Measurements from ENCODE around the gene BTD.

Gene BTD

GRCh38 chr3:15673536-15673935 lies 72.0 kb downstream of the BTD start:
- no peak for DNase-seq

GRCh38 chr3:15676259-15676658 lies 74.7 kb downstream of the BTD start:
- DNase-seq: no peak

- DNase-seq: no peak
These were observed 77.8 kb downstream of the BTD start for GRCh38 chr3:15679306-15679705.

DNA sequence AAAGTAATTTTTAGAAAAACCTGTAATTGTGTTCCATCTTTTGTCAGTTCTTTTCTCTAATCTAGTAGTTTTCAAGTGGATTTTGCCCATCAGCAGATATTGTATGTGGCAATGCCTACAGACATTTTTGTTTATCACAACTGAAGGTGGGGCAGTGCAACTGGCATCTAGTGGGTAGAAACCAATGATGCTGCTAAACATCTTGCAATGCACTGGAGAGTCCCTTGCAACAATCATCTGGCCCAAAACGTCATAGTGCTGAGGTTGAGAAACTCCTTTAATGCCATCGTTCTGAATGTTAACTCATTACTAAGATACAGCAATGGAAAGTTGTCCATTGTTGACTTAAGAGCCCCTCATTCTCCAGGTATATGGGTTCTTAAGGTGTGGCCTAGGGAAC lies 80.1 kb downstream of the BTD start:
- DNase-seq: no peak

GRCh38 chr3:15682561-15683185 lies 81.1 kb downstream of the BTD start:
- DNase-seq: no peak

DNA sequence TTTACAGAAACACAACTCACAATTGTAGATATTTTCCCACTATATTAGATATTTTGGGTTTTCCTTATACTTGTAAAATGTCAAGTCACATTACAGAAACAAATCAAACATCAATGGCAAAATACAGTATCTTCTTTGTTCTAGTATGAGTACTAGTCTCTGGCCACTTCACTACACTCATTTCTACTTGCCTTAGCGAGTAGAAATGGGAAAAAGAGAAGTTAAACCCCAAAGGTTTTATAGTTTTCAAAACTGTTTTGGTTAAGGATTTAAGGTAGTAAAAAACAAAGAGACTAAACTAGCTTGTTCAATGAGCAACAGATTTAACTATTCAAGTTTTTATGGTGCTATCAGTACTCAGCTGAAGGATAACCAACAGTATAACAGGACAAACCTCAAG lies 81.7 kb downstream of the BTD start:
- no peak for DNase-seq

GRCh38 chr3:15685927-15686326 lies 84.4 kb downstream of the BTD start:
- DNase-seq: no peak

DNA sequence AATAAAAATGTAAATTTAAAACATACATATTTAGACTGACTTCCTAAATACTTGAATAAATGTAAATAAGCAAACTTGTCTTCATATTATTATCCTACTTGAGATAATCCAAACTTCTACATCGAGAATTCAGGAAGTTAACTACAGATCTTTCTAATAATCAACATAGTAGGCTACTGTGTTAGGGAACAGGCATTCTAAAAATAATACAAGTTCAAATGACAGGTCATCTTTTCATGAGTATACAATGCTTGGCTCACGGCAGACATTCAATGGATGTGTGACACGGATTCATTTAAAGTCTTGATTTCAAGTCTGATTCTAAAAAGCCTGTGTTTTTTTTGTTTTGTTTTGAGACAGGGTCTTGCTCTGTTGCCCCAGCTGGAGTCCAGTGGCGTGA lies 88.7 kb downstream of the BTD start:
- DNase-seq: no peak

DNA sequence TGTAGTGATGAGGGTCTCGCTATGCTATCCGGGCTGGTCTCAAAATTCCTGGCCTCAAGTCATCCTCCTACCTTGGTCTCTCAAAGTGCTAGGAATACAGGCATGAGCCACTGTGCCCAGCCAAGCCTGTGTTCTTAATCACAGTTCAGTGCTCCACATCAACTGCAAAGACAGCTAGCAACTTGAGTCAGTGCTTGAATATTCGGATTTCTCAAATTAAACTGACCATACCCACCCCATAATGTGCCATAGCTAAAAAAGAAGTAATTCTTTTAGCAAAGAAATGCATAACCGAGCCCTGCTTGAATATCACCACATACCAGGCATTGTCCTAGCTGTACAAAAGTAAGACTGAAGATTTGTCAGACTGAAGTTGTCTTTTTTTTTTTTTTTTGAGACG lies 89.2 kb downstream of the BTD start:
- DNase-seq: no peak

DNA sequence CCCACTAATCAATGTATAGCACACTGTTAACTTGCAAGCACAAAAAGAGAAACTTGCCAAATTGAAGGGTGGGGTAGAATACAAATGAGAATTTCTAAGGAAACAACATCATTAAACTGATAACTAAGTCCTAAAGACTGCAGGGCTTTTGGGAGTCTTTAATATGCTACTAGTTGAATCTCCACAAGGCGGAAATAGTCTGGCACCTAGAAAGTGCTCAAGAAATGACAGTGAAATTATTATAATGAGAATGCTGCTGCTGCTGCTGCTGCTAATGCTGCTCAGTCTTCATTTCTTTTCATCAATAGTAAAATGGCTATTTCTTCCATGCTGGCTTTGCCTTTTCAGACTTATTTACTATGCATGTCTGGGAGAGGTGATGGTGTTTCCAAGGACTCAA lies 91.8 kb downstream of the BTD start:
- DNase-seq: no peak

- no peak for DNase-seq
These were observed 93.1 kb downstream of the BTD start for GRCh38 chr3:15694628-15695027.
